Neural cell (in vitro differentiated cells): ENCODE data around the gene TFF2. TPM values are rescaled to one million over a fixed set of nuclear protein-coding genes. Genes with fewer than 3 reads are reported as not detected.

Source experiments
- H2AFZ ChIP-seq: fragments of 200-600, 300-800 bp; sonication (generic), shearing (Covaris generic); 2 replicates; pipeline ENCODE4 v1.6.0; 2014; ENCODE audit warnings: low read depth, mild to moderate bottlenecking, antibody characterized with exemption, low read length, moderate library complexity
- H3F3A ChIP-seq: fragments of 200-600 bp; shearing (Covaris generic); 2 replicates; pipeline ENCODE4 v1.6.1; 2016; ENCODE audit warnings: mild to moderate bottlenecking, moderate library complexity, mixed read lengths, antibody characterized with exemption, low read length; ENCODE audit not compliant: insufficient read depth, poor library complexity, severe bottlenecking
- H3K27ac ChIP-seq: fragments of 200-600, 300-800 bp; sonication (generic), shearing (Covaris generic); 2 replicates; pipeline ENCODE4 v1.5.1; 2014; ENCODE audit warnings: mild to moderate bottlenecking, low read length, moderate library complexity
- H3K27me3 ChIP-seq: fragments of 300-800, 200-600 bp; sonication (generic), shearing (Covaris generic); 2 replicates; pipeline ENCODE4 v1.6.0; 2014; ENCODE audit warnings: mild to moderate bottlenecking, low read depth, low read length, moderate library complexity; ENCODE audit not compliant: insufficient read depth
- H3K36me3 ChIP-seq: fragments of 300-800, 200-600 bp; sonication (generic), shearing (Covaris generic); 2 replicates; pipeline ENCODE4 v1.5.1; 2014; ENCODE audit warnings: mild to moderate bottlenecking, antibody characterized with exemption, low read length, moderate library complexity; ENCODE audit not compliant: insufficient read depth
- H3K4me2 ChIP-seq: fragments of 300-800, 200-600 bp; sonication (generic), shearing (Covaris generic); 2 replicates; pipeline ENCODE4 v1.6.0; 2014; ENCODE audit warnings: mild to moderate bottlenecking, low read length
- H3K4me3 ChIP-seq: fragments of 300-800, 200-600 bp; sonication (generic), shearing (Covaris generic); 2 replicates; pipeline ENCODE4 v1.5.1; 2014; ENCODE audit warnings: mild to moderate bottlenecking, low read length, moderate library complexity
- H3K79me2 ChIP-seq: fragments of 200-600 bp; shearing (Covaris generic); replicated peaks from 2 replicates; pipeline ENCODE4 v1.6.0; 2014; ENCODE audit warnings: mild to moderate bottlenecking, low read length, moderate library complexity; ENCODE audit not compliant: insufficient read depth
- H3K9ac ChIP-seq: fragments of 300-800, 200-600 bp; sonication (generic), shearing (Covaris generic); 2 replicates; pipeline ENCODE4 v1.6.1; 2016; ENCODE audit warnings: mild to moderate bottlenecking, low read length, mixed read lengths
- H3K9me2 ChIP-seq: fragments of 200-600 bp; shearing (Covaris generic); 2 replicates; pipeline ENCODE4 v1.6.1; 2016; ENCODE audit warnings: mild to moderate bottlenecking, low read length, mixed read lengths; ENCODE audit not compliant: insufficient read depth
- H3K9me3 ChIP-seq: fragments of 200-600, 300-800 bp; sonication (generic), shearing (Covaris generic); 2 replicates; pipeline ENCODE4 v1.6.1; 2016; ENCODE audit warnings: mild to moderate bottlenecking, mixed run types, low read length, moderate library complexity, mixed read lengths
- H4K20me1 ChIP-seq: fragments of 200-600 bp; shearing (Covaris generic); 2 replicates; pipeline ENCODE4 v1.6.1; 2016; ENCODE audit warnings: mild to moderate bottlenecking, mixed run types; ENCODE audit not compliant: insufficient read depth
- EP300 ChIP-seq: fragments of 450-650 bp; conservative IDR thresholded peaks from 2 replicates; pipeline ENCODE4 v1.6.1; 2014; ENCODE audit warnings: antibody characterized with exemption, mild to moderate bottlenecking, moderate library complexity; ENCODE audit not compliant: poor library complexity, severe bottlenecking
- EZH2 ChIP-seq: fragments of 200-600, 300-800 bp; shearing (Covaris generic), sonication (generic); IDR thresholded peaks from 2 replicates; pipeline ENCODE4 v1.6.1; 2014; ENCODE audit warnings: antibody characterized with exemption, low read length, borderline replicate concordance, mild to moderate bottlenecking; ENCODE audit not compliant: insufficient read depth, poor library complexity, severe bottlenecking
- MXI1 ChIP-seq: fragments of 450-650 bp; conservative IDR thresholded peaks from 2 replicates; pipeline ENCODE4 v1.6.1; 2014; ENCODE audit warnings: antibody characterized with exemption, mild to moderate bottlenecking; ENCODE audit not compliant: poor library complexity, severe bottlenecking
- POLR2AphosphoS5 ChIP-seq: IDR thresholded peaks from 2 replicates; pipeline ENCODE4 v1.6.1; 2012
- RAD21 ChIP-seq: fragments of 450-650 bp; conservative IDR thresholded peaks from 2 replicates; pipeline ENCODE4 v1.6.1; 2014; ENCODE audit warnings: antibody characterized with exemption, mild to moderate bottlenecking, moderate library complexity
- SMC3 ChIP-seq: fragments of 450-650 bp; conservative IDR thresholded peaks from 2 replicates; pipeline ENCODE4 v1.6.1; 2014; ENCODE audit warnings: antibody characterized with exemption, mild to moderate bottlenecking, moderate library complexity; ENCODE audit not compliant: poor library complexity
- polyA plus RNA-seq: library from polyadenylated mRNA; depleted of rRNA; stranded (reverse); fragments of >200 nt; gene quantifications from 2 replicates; pipeline ENCODE4 v1.2.3, GENCODE V29; 2014
- TF ChIP-seq, protein P1 (sequence below): IDR thresholded peaks from 2 replicates; pipeline ENCODE4 v1.6.1; 2012; ENCODE audit warnings: borderline replicate concordance
- TF ChIP-seq, protein P2 (sequence below): fragments of 450-650 bp; IDR thresholded peaks from 2 replicates; pipeline ENCODE4 v1.5.1; 2014; ENCODE audit warnings: antibody characterized with exemption, mild to moderate bottlenecking, moderate library complexity; ENCODE audit not compliant: poor library complexity, severe bottlenecking

The TFF2 gene
- polyA plus RNA-seq, 1 donor from 2014 or later, result not detected

DNA sequence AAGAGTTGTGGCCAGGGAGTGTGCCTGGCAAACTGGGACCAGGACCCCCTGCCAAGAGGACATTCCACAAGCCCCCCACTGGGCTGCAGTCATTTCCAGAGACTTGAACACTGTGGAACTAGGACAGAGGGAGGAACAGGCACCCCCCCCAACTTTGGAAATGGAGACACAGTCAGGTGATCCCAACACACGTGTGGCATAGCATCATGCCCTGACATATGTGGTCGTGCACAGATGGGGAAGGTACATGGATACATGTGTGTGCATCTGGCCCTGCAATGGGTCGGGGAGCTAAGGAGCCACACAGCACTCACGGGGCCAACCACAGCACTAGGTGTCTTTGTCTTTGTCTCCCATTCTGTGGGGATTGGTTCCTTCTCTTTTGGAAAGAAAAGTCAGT is 28.9 kb downstream of the TFF2 start:
- Histone ChIP-seq H3K36me3 (no peaks in the 10 kb centered on the region), H3K4me2 (no peak overlapping the region), H3K4me3 (no peak overlapping the region), H3K79me2 (no peaks in the 10 kb centered on the region), H3F3A (no peaks in the 10 kb centered on the region), H3K27me3 (no peaks in the 10 kb centered on the region), H4K20me1 (no peaks in the 10 kb centered on the region), H3K9ac (no peak overlapping the region), H2AFZ (no peak overlapping the region), H3K9me2 (no peaks in the 10 kb centered on the region), H3K27ac (no peak overlapping the region), H3K9me3 (no peaks in the 10 kb centered on the region)
- TF ChIP-seq RAD21, result no peak
- no peak for TF ChIP-seq MXI1
- TF ChIP-seq, protein P1, sequence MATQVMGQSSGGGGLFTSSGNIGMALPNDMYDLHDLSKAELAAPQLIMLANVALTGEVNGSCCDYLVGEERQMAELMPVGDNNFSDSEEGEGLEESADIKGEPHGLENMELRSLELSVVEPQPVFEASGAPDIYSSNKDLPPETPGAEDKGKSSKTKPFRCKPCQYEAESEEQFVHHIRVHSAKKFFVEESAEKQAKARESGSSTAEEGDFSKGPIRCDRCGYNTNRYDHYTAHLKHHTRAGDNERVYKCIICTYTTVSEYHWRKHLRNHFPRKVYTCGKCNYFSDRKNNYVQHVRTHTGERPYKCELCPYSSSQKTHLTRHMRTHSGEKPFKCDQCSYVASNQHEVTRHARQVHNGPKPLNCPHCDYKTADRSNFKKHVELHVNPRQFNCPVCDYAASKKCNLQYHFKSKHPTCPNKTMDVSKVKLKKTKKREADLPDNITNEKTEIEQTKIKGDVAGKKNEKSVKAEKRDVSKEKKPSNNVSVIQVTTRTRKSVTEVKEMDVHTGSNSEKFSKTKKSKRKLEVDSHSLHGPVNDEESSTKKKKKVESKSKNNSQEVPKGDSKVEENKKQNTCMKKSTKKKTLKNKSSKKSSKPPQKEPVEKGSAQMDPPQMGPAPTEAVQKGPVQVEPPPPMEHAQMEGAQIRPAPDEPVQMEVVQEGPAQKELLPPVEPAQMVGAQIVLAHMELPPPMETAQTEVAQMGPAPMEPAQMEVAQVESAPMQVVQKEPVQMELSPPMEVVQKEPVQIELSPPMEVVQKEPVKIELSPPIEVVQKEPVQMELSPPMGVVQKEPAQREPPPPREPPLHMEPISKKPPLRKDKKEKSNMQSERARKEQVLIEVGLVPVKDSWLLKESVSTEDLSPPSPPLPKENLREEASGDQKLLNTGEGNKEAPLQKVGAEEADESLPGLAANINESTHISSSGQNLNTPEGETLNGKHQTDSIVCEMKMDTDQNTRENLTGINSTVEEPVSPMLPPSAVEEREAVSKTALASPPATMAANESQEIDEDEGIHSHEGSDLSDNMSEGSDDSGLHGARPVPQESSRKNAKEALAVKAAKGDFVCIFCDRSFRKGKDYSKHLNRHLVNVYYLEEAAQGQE, result no peak
- no peak for TF ChIP-seq SMC3
- TF ChIP-seq, protein P2, sequence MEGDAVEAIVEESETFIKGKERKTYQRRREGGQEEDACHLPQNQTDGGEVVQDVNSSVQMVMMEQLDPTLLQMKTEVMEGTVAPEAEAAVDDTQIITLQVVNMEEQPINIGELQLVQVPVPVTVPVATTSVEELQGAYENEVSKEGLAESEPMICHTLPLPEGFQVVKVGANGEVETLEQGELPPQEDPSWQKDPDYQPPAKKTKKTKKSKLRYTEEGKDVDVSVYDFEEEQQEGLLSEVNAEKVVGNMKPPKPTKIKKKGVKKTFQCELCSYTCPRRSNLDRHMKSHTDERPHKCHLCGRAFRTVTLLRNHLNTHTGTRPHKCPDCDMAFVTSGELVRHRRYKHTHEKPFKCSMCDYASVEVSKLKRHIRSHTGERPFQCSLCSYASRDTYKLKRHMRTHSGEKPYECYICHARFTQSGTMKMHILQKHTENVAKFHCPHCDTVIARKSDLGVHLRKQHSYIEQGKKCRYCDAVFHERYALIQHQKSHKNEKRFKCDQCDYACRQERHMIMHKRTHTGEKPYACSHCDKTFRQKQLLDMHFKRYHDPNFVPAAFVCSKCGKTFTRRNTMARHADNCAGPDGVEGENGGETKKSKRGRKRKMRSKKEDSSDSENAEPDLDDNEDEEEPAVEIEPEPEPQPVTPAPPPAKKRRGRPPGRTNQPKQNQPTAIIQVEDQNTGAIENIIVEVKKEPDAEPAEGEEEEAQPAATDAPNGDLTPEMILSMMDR, result no peak

DNA sequence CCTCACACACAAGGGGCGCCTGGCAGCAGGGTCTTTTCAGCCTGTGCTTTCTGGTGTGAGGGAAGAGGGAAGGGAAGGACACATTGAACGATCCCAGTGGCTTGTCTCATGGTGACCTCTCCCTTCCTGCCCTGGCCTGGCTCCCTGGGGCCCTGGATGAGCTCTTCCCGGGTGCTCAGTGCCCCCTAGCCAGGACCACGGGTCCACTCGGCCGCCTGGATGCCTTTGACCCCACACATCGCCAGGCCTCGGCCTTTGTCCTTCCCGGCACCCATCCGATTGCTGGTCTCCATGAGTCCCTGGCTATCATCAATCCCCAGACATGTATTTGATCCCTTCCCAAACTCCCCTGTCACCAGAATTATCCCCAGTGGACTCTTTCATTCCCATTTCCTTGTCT is 29.6 kb downstream of the TFF2 start:
- Histone ChIP-seq H3K4me3 (no peak overlapping the region), H3K27ac (no peak overlapping the region), H3K36me3 (no peaks in the 10 kb centered on the region), H3K79me2 (no peaks in the 10 kb centered on the region), H3F3A (no peaks in the 10 kb centered on the region), H3K4me2 (no peak overlapping the region), H4K20me1 (no peaks in the 10 kb centered on the region), H3K9me3 (no peaks in the 10 kb centered on the region), H2AFZ (no peak overlapping the region), H3K9ac (no peak overlapping the region), H3K9me2 (no peaks in the 10 kb centered on the region), H3K27me3 (no peaks in the 10 kb centered on the region)
- TF ChIP-seq, protein P2, result no peak
- TF ChIP-seq RAD21 (no peak), MXI1 (no peak), POLR2AphosphoS5 (no peak), EP300 (no peak), EZH2 (no peak)
- TF ChIP-seq, protein P1, result no peak
